Neural progenitor cell (in vitro differentiated cells): ENCODE data around the gene PBX1. TPM values are rescaled to one million over a fixed set of nuclear protein-coding genes. Genes with fewer than 3 reads are reported as not detected.
A peak's percentile ranks its signal among the peaks of the same experiment; 100 is the strongest.
"Not testable (repeated sequence)": the region's sequence is repeated elsewhere in the genome, so short reads cannot be mapped to it uniquely, and the experiment has no call there.

Experiments used
- DNase-seq: peaks from one replicate; pipeline ENCODE4 v3.0.0-alpha.2; 2016; ENCODE audit warnings: low spot score
- H2AFZ ChIP-seq: fragments of 200-600 bp; sonication (generic); replicated peaks from 2 replicates; pipeline ENCODE4 v1.6.1; 2016; ENCODE audit warnings: antibody characterized with exemption
- H3F3A ChIP-seq: fragments of 200-600 bp; sonication (generic); 2 replicates; pipeline ENCODE4 v1.6.1; 2016; ENCODE audit warnings: antibody characterized with exemption, low read depth
- H3K27ac ChIP-seq: fragments of 200-600 bp; sonication (generic); 2 replicates; pipeline ENCODE4 v1.5.1; 2016; ENCODE audit warnings: mild to moderate bottlenecking
- H3K27me3 ChIP-seq: fragments of 200-600 bp; sonication (generic); 2 replicates; pipeline ENCODE4 v1.6.1; 2016; ENCODE audit warnings: mild to moderate bottlenecking, moderate library complexity
- H3K36me3 ChIP-seq: fragments of 200-600 bp; sonication (generic); 2 replicates; pipeline ENCODE4 v1.5.1; 2016
- H3K4me1 ChIP-seq: fragments of 200-600 bp; sonication (generic); 2 replicates; pipeline ENCODE4 v1.6.1; 2016; ENCODE audit warnings: mixed run types
- H3K4me2 ChIP-seq: fragments of 200-600 bp; sonication (generic); 2 replicates; pipeline ENCODE4 v1.6.1; 2016
- H3K4me3 ChIP-seq: fragments of 200-600 bp; sonication (generic); 2 replicates; pipeline ENCODE4 v1.5.1; 2016
- H3K79me2 ChIP-seq: fragments of 200-600 bp; sonication (generic); 2 replicates; pipeline ENCODE4 v1.6.1; 2016; ENCODE audit warnings: low read depth
- H3K9ac ChIP-seq: fragments of 200-600 bp; sonication (generic); 2 replicates; pipeline ENCODE4 v1.6.1; 2016
- H3K9me3 ChIP-seq: fragments of 200-600 bp; sonication (generic); 2 replicates; pipeline ENCODE4 v1.5.1; 2016; ENCODE audit warnings: low read depth
- H4K20me1 ChIP-seq: fragments of 200-600 bp; sonication (generic); 2 replicates; pipeline ENCODE4 v1.6.1; 2016; ENCODE audit warnings: low read depth
- H3K27ac Mint-ChIP-seq: 3 replicates; pipeline ENCODE4 v1.8.0; 2021; ENCODE audit warnings: mixed read lengths
- H3K27me3 Mint-ChIP-seq: 2 replicates; pipeline ENCODE4 v1.8.0; 2022; ENCODE audit warnings: low read depth, mild to moderate bottlenecking, inconsistent platforms, moderate library complexity, mixed read lengths; ENCODE audit not compliant: insufficient read depth
- H3K36me3 Mint-ChIP-seq: 3 replicates; pipeline ENCODE4 v1.8.0; 2021; ENCODE audit warnings: mixed read lengths
- H3K4me1 Mint-ChIP-seq: 3 replicates; pipeline ENCODE4 v1.8.0; 2021; ENCODE audit warnings: mixed read lengths
- H3K4me3 Mint-ChIP-seq: 3 replicates; pipeline ENCODE4 v1.8.0; 2021; ENCODE audit warnings: mild to moderate bottlenecking, moderate library complexity, mixed read lengths
- H3K9me3 Mint-ChIP-seq: 3 replicates; pipeline ENCODE4 v1.8.0; 2020; ENCODE audit warnings: mixed read lengths
- CTCF ChIP-seq: fragments of 200-600 bp; sonication (generic); IDR thresholded peaks from 2 replicates; pipeline ENCODE4 v1.5.1; 2017; ENCODE audit warnings: antibody characterized with exemption, mild to moderate bottlenecking
- EZH2 ChIP-seq: fragments of 200-600 bp; sonication (generic); IDR thresholded peaks from 2 replicates; pipeline ENCODE4 v1.6.1; 2017; ENCODE audit warnings: antibody characterized with exemption, mild to moderate bottlenecking, moderate library complexity
- EZH2phosphoT487 ChIP-seq: fragments of 200-600 bp; sonication (generic); IDR thresholded peaks from 2 replicates; pipeline ENCODE4 v1.6.1; 2017; ENCODE audit warnings: antibody characterized with exemption
- total RNA-seq: library from RNA; depleted of rRNA; stranded (reverse); fragments of >200 nt; gene quantifications from 2 replicates; pipeline ENCODE4 v1.2.3, GENCODE V29; 2015; ENCODE audit warnings: low replicate concordance

Gene PBX1
- total RNA-seq, 1 donor from 2014 or later, result 91.1 TPM

DNA sequence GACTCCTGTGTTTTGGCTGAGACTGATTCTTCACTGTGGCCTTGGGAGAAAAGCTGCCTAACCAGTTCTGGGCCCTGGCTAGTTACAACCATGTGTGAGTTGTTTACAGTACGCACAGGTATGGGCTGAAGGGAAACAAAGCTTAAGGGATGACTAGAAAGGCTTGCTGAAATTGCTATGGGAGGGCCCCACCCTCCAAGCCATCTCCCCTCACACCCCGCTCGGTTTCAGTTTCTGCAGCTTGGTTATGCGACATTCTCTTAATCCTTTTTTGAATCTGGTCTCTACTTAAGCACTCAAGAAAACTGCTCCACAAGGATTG is 43.1 kb downstream of the PBX1 start:
- H3K4me1 Mint-ChIP-seq, result peaks cover 67% of the 10 kb centered on the region
- no peaks in the 10 kb centered on the region for H3K9me3 Mint-ChIP-seq
- Histone ChIP-seq H3K9me3 (no peaks in the 10 kb centered on the region), H3K4me1 (peaks cover 77% of the 10 kb centered on the region), H3K27me3 (no peaks in the 10 kb centered on the region), H3K36me3 (peaks cover 5% of the 10 kb centered on the region), H3F3A (peaks cover 59% of the 10 kb centered on the region), H3K27ac (no peak overlapping the region), H4K20me1 (peaks cover 71% of the 10 kb centered on the region), H2AFZ (no peak overlapping the region), H3K4me2 (peak overlapping the region; percentile 78), H3K9ac (no peak overlapping the region), H3K4me3 (no peak overlapping the region), H3K79me2 (peaks cover 93% of the 10 kb centered on the region)
- H3K4me3 Mint-ChIP-seq, result peak overlapping the region; percentile 70
- no peak overlapping the region for H3K27ac Mint-ChIP-seq
- TF ChIP-seq CTCF, result no peak
- TF ChIP-seq EZH2, result no peak
- no peak for TF ChIP-seq EZH2phosphoT487
- peaks cover 22% of the 10 kb centered on the region for H3K36me3 Mint-ChIP-seq
- H3K27me3 Mint-ChIP-seq, result no peaks in the 10 kb centered on the region
- no peak for DNase-seq

DNA sequence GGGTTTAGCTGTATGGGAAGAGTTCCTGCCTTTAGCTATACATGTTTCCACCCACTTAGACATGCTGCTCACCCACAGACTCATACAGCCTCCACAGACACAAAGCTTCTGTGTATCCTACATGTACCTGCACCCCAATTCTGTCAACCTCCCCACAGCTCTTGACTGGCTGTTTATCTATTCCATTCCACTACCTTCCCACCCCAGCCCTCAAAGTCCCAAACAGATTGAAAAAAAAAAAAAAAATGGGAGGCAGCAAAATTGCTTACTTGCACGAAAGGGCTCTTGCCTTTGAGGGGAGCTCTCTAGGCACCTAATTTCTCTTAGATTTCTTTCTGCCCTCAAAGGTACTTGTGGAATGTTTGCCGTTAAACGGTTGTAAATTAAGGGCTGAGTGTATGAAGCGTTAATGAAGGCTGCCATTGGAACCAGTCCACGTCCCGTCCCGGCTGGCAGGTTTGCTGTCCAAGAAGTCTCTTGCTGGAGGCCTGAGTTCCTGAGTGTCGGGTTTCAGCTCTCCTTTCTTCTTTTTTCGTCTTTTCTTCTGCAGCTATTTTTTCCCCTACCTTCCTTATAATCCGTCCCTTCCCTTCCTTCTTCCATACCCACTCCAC is 43.6 kb downstream of the PBX1 start:
- H3K4me3 Mint-ChIP-seq, result peak overlapping the region; percentile 70
- peak overlapping the region; percentile 78 for H3K4me2 ChIP-seq
- H3K79me2 ChIP-seq, result peaks cover 93% of the 10 kb centered on the region
- peaks cover 19% of the 10 kb centered on the region for H3K36me3 Mint-ChIP-seq
- no peak overlapping the region for H3K9ac ChIP-seq
- peaks cover 72% of the 10 kb centered on the region for H3K4me1 Mint-ChIP-seq
- peak overlapping the region; percentile 31 for H3K4me3 ChIP-seq
- no peaks in the 10 kb centered on the region for H3K36me3 ChIP-seq
- H3K27me3 ChIP-seq, result no peaks in the 10 kb centered on the region
- DNase-seq, result peak; percentile 81
- H2AFZ ChIP-seq, result no peak overlapping the region
- TF ChIP-seq EZH2phosphoT487 (no peak), EZH2 (no peak), CTCF (no peak)
- H4K20me1 ChIP-seq, result peaks cover 71% of the 10 kb centered on the region
- H3K27ac ChIP-seq, result peak overlapping the region; percentile 72
- peaks cover 59% of the 10 kb centered on the region for H3F3A ChIP-seq
- peaks cover 78% of the 10 kb centered on the region for H3K4me1 ChIP-seq
- H3K9me3 Mint-ChIP-seq, result no peaks in the 10 kb centered on the region
- H3K27ac Mint-ChIP-seq, result peak overlapping the region; percentile 90
- H3K27me3 Mint-ChIP-seq, result no peaks in the 10 kb centered on the region
- no peaks in the 10 kb centered on the region for H3K9me3 ChIP-seq

GRCh38 chr1:164603805-164604204 is 44.8 kb downstream of the PBX1 start:
- not testable (repeated sequence) for H3K27me3 ChIP-seq, H3K27me3 Mint-ChIP-seq, H3K4me3 Mint-ChIP-seq, DNase-seq, H3K27ac ChIP-seq, H3K4me2 ChIP-seq, H3K36me3 ChIP-seq, H3K9ac ChIP-seq, H3K4me3 ChIP-seq, H3K9me3 ChIP-seq, H3K27ac Mint-ChIP-seq, H3K9me3 Mint-ChIP-seq, H2AFZ ChIP-seq
- Mint-ChIP-seq H3K36me3 (peaks cover 12% of the 10 kb centered on the region), H3K4me1 (peaks cover 66% of the 10 kb centered on the region)
- H3F3A ChIP-seq, result peaks cover 56% of the 10 kb centered on the region
- peaks cover 68% of the 10 kb centered on the region for H4K20me1 ChIP-seq
- peaks cover 93% of the 10 kb centered on the region for H3K79me2 ChIP-seq
- peaks cover 77% of the 10 kb centered on the region for H3K4me1 ChIP-seq

DNA sequence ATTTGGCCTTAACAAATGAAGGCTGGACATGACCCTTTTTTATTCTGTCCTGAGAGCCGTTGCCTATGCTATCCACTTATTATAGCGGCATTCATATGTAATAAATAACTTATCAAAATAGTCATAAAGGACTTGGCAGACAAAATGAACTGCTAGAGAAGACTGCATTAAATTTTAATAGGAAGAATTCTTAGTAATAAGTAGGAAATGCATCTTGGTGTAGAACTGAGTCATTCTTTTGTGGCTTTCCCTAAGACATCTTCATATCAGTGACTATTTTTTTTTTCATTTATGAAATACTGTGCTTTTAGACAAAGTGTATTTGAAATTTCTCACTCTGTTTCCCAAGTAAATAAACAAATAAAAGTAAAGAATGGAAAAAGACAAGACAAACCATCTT is 45.6 kb downstream of the PBX1 start:
- H3K9ac ChIP-seq, result no peak overlapping the region
- TF ChIP-seq EZH2 (no peak), CTCF (no peak), EZH2phosphoT487 (no peak)
- H4K20me1 ChIP-seq, result peaks cover 62% of the 10 kb centered on the region
- peaks cover 79% of the 10 kb centered on the region for H3K4me1 ChIP-seq
- Mint-ChIP-seq H3K4me1 (peaks cover 65% of the 10 kb centered on the region), H3K4me3 (no peak overlapping the region), H3K9me3 (no peaks in the 10 kb centered on the region), H3K27me3 (no peaks in the 10 kb centered on the region), H3K36me3 (peaks cover 12% of the 10 kb centered on the region), H3K27ac (no peak overlapping the region)
- H3K36me3 ChIP-seq, result no peaks in the 10 kb centered on the region
- H3K4me3 ChIP-seq, result peak overlapping the region; percentile 15
- peak overlapping the region; percentile 74 for H3K27ac ChIP-seq
- peaks cover 53% of the 10 kb centered on the region for H3F3A ChIP-seq
- H3K27me3 ChIP-seq, result no peaks in the 10 kb centered on the region
- peak overlapping the region; percentile 69 for H3K4me2 ChIP-seq
- no peak overlapping the region for H2AFZ ChIP-seq
- no peak for DNase-seq
- peaks cover 93% of the 10 kb centered on the region for H3K79me2 ChIP-seq
- no peaks in the 10 kb centered on the region for H3K9me3 ChIP-seq
